GM18951 (cell line): Measurements from ENCODE around the gene ADCK1.
A peak's percentile ranks its signal among the peaks of the same experiment; 100 is the strongest.
"Not testable (repeated sequence)": the region's sequence is repeated elsewhere in the genome, so short reads cannot be mapped to it uniquely, and the experiment has no call there.

Experiments
- POLR2A ChIP-seq: IDR thresholded peaks from 4 replicates; pipeline ENCODE4 v1.6.1; 2011; ENCODE audit warnings: mild to moderate bottlenecking; ENCODE audit not compliant: insufficient read length, insufficient read depth; ENCODE audit errors: extremely low read depth
- in situ Hi-C: fragments of 300-500 bp; cut with MboI; formaldehyde crosslinking; loops from one replicate; pipeline ENCODE4 v1.12.0; 2022; ENCODE audit warnings: low sequenced_read_pairs, mixed read lengths, inconsistent platforms; ENCODE audit not compliant: unreplicated experiment

The ADCK1 gene

GRCh38 chr14:77799863-77800730 is at the start of gene ADCK1:
TSS of gene ADCK1 (plus strand) at chr14:77800109. CDS start at chr14:77818979, 18,870 bp downstream.
- in situ Hi-C loops = no loop called here

GRCh38 chr14:77752266-77752665 is 47.6 kb upstream of the ADCK1 start:
- in situ Hi-C loops = no loop called here

More at GRCh38 chr14:77799863-77800730, at the start of gene ADCK1:
- TF ChIP-seq POLR2A = peak; percentile 84

GRCh38 chr14:77752799-77753516 is 47.0 kb upstream of the ADCK1 start:
- in situ Hi-C loops = no loop called here
- no peak for TF ChIP-seq POLR2A

More at GRCh38 chr14:77752266-77752665, 47.6 kb upstream of the ADCK1 start:
- TF ChIP-seq POLR2A = no peak

- in situ Hi-C loops = no loop called here
- TF ChIP-seq POLR2A = peak; percentile 75
These were observed 39.3 kb upstream of the ADCK1 start, which contains the start of gene SNW1 for GRCh38 chr14:77760381-77761204. TSS of gene SNW1 (minus strand) at chr14:77761156. CDS start at chr14:77761127, 29 bp downstream.

GRCh38 chr14:77761205-77761931 is 38.5 kb upstream of the ADCK1 start:
- TF ChIP-seq POLR2A = no peak
- in situ Hi-C loops = no loop called here

GRCh38 chr14:77763316-77763715 is 36.6 kb upstream of the ADCK1 start:
- TF ChIP-seq POLR2A = no peak
- in situ Hi-C loops = no loop called here

- TF ChIP-seq POLR2A = no peak
- in situ Hi-C loops = no loop called here
These were observed 35.9 kb upstream of the ADCK1 start for GRCh38 chr14:77763978-77764377.

- in situ Hi-C loops = not testable (repeated sequence)
These were observed 31.4 kb upstream of the ADCK1 start for GRCh38 chr14:77768442-77769069.

- in situ Hi-C loops = not testable (repeated sequence)
These were observed 25.9 kb upstream of the ADCK1 start for GRCh38 chr14:77773966-77774365.

GRCh38 chr14:77782202-77782601 is 17.7 kb upstream of the ADCK1 start:
- in situ Hi-C loops = no loop called here
- no peak for TF ChIP-seq POLR2A

- in situ Hi-C loops = no loop called here
- no peak for TF ChIP-seq POLR2A
These were observed 13.8 kb upstream of the ADCK1 start for GRCh38 chr14:77786148-77786547.

- in situ Hi-C loops = no loop called here
- TF ChIP-seq POLR2A = no peak
These were observed 9.2 kb upstream of the ADCK1 start for GRCh38 chr14:77790566-77791224.

- in situ Hi-C loops = no loop called here
- no peak for TF ChIP-seq POLR2A
These were observed 8.7 kb upstream of the ADCK1 start for GRCh38 chr14:77791225-77791600.

GRCh38 chr14:77793255-77793654 is 6.7 kb upstream of the ADCK1 start:
- in situ Hi-C loops = not testable (repeated sequence)
